HEK293T (cell line): Measurements from ENCODE around the gene GPR158.

Source experiments
- CTCF ChIA-PET: fragments of 350-600 bp; formaldehyde crosslinking; extraction: SDS; loops from one replicate; lab custom pipeline; 2021; ENCODE audit warnings: antibody characterized with exemption, inconsistent platforms; lab: Yijun Ruan, JAX
- POLR2A ChIA-PET: fragments of 350-600 bp; formaldehyde crosslinking; extraction: SDS; loops from one replicate; lab custom pipeline; 2020; ENCODE audit warnings: antibody characterized with exemption, inconsistent platforms; lab: Yijun Ruan, JAX
- DNase-seq: peaks from one replicate; pipeline ENCODE4 v3.0.0; 2012; ENCODE audit warnings: mixed read lengths; ENCODE audit errors: extremely low spot score
- ARNT ChIP-seq: fragments of 450-650 bp; IDR thresholded peaks from 2 replicates; pipeline ENCODE4 v1.6.1; 2017; ENCODE audit warnings: mild to moderate bottlenecking
- BHLHE40 ChIP-seq: fragments of 450-650 bp; IDR thresholded peaks from 2 replicates; pipeline ENCODE4 v1.6.1; 2016; ENCODE audit warnings: mild to moderate bottlenecking, moderate library complexity, borderline replicate concordance
- CTBP1 ChIP-seq: fragments of 450-650 bp; IDR thresholded peaks from 2 replicates; pipeline ENCODE4 v1.6.1; 2016; ENCODE audit warnings: borderline replicate concordance
- ELF4 ChIP-seq: fragments of 450-650 bp; IDR thresholded peaks from 2 replicates; pipeline ENCODE4 v1.6.1; 2017; ENCODE audit warnings: antibody characterized with exemption
- FOXA1 ChIP-seq: fragments of 450-650 bp; IDR thresholded peaks from 2 replicates; pipeline ENCODE4 v1.6.1; 2016; ENCODE audit warnings: mild to moderate bottlenecking
- FOXK2 ChIP-seq: fragments of 450-650 bp; IDR thresholded peaks from 2 replicates; pipeline ENCODE4 v1.6.1; 2016; ENCODE audit warnings: mild to moderate bottlenecking
- FOXM1 ChIP-seq: fragments of 450-650 bp; IDR thresholded peaks from 2 replicates; pipeline ENCODE4 v1.6.1; 2017; ENCODE audit warnings: mild to moderate bottlenecking, borderline replicate concordance
- HDGF ChIP-seq: fragments of 450-650 bp; IDR thresholded peaks from 2 replicates; pipeline ENCODE4 v1.6.1; 2017; ENCODE audit warnings: antibody characterized with exemption, borderline replicate concordance
- L3MBTL2 ChIP-seq: fragments of 450-650 bp; conservative IDR thresholded peaks from 2 replicates; pipeline ENCODE4 v1.6.1; 2016; ENCODE audit warnings: mild to moderate bottlenecking
- LEF1 ChIP-seq: fragments of 450-650 bp; IDR thresholded peaks from 2 replicates; pipeline ENCODE4 v1.6.1; 2017; ENCODE audit warnings: mild to moderate bottlenecking, borderline replicate concordance
- NFRKB ChIP-seq: fragments of 450-650 bp; IDR thresholded peaks from 2 replicates; pipeline ENCODE4 v1.6.1; 2016; ENCODE audit warnings: mild to moderate bottlenecking, moderate library complexity
- PKNOX1 ChIP-seq: fragments of 450-650 bp; IDR thresholded peaks from 2 replicates; pipeline ENCODE4 v1.6.1; 2016
- SP1 ChIP-seq: fragments of 450-650 bp; IDR thresholded peaks from 2 replicates; pipeline ENCODE4 v1.6.1; 2017
- SUZ12 ChIP-seq: fragments of 450-650 bp; IDR thresholded peaks from 2 replicates; pipeline ENCODE4 v1.6.1; 2016; ENCODE audit warnings: mild to moderate bottlenecking
- TARDBP ChIP-seq: fragments of 450-650 bp; IDR thresholded peaks from 2 replicates; pipeline ENCODE4 v1.6.1; 2016
- ZNF384 ChIP-seq: fragments of 450-650 bp; IDR thresholded peaks from 2 replicates; pipeline ENCODE4 v1.6.1; 2016

GPR158 gene

GRCh38 chr10:25220156-25220555, 45.4 kb downstream of the GPR158 start:
- DNase-seq: no peak
- TF ChIP-seq ELF4: no peak
- TF ChIP-seq CTBP1: no peak
- TF ChIP-seq ARNT: no peak
- no peak for TF ChIP-seq LEF1
- TF ChIP-seq PKNOX1: no peak
- no peak for TF ChIP-seq SUZ12
- TF ChIP-seq L3MBTL2: no peak
- TF ChIP-seq FOXA1: no peak
- no peak for TF ChIP-seq BHLHE40
- TF ChIP-seq HDGF: no peak
- TF ChIP-seq SP1: no peak
- no peak for TF ChIP-seq ZNF384
- TF ChIP-seq NFRKB: no peak
- TF ChIP-seq TARDBP: no peak
- no peak for TF ChIP-seq FOXK2
- POLR2A ChIA-PET: no interaction called here
- CTCF ChIA-PET: no interaction called here

- ChIA-PET CTCF (no interaction called here), POLR2A (interaction anchor here (1.0 kb wide), 1 partner anchor 20 kb away, joined by 3 read pairs; no protein-coding TSS in a partner anchor)
- TF ChIP-seq SUZ12: no peak
- TF ChIP-seq ARNT: no peak
- no peak for TF ChIP-seq ELF4
- TF ChIP-seq HDGF: no peak
- DNase-seq: no peak
These were observed 47.4 kb downstream of the GPR158 start for GRCh38 chr10:25222085-25222660.

- TF ChIP-seq SP1 (no peak), ARNT (no peak), SUZ12 (no peak), CTBP1 (no peak), LEF1 (no peak), FOXM1 (no peak), TARDBP (no peak), NFRKB (no peak), PKNOX1 (no peak), FOXK2 (no peak), HDGF (no peak), ELF4 (no peak), ZNF384 (no peak), FOXA1 (no peak), L3MBTL2 (no peak), BHLHE40 (no peak)
- ChIA-PET CTCF (interaction anchor here (0.5 to 1.6 kb wide), 5 partner anchors 12 to 577 kb away, joined by 3 to 17 read pairs (median 3); no protein-coding TSS in a partner anchor), POLR2A (no interaction called here)
- DNase-seq: peak; percentile 35
These were observed 52.2 kb downstream of the GPR158 start for GRCh38 chr10:25226775-25227682.

GRCh38 chr10:25231751-25232150, 57.0 kb downstream of the GPR158 start:
- no peak for DNase-seq
- TF ChIP-seq ELF4 (no peak), FOXM1 (no peak), CTBP1 (no peak), PKNOX1 (no peak), L3MBTL2 (no peak), SUZ12 (no peak), NFRKB (no peak), SP1 (no peak)
- CTCF ChIA-PET: no interaction called here
- POLR2A ChIA-PET: no interaction called here

GRCh38 chr10:25232204-25232603, 57.4 kb downstream of the GPR158 start:
- POLR2A ChIA-PET: no interaction called here
- no peak for DNase-seq
- CTCF ChIA-PET: no interaction called here
- TF ChIP-seq FOXM1 (no peak), PKNOX1 (no peak), TARDBP (no peak), HDGF (no peak), SUZ12 (no peak), ZNF384 (no peak), NFRKB (no peak), CTBP1 (no peak), ARNT (no peak), FOXA1 (no peak), ELF4 (no peak), L3MBTL2 (no peak), FOXK2 (no peak), BHLHE40 (no peak), SP1 (no peak), LEF1 (no peak)
